PC-9 (cell line): ENCODE measurements around the gene ELK3. TPM values are rescaled to one million over a fixed set of nuclear protein-coding genes. Genes with fewer than 3 reads are reported as not detected.

Experiments
- BruUV-seq: library from RNA; stranded (reverse); fragments of 400-500 nt; replicated peaks from 2 replicates; lab custom pipeline; 2021; lab: Mats Ljungman, UMichigan
- CTCF ChIA-PET: fragments of 300-600 bp; sonication (Branson Sonifier 250); formaldehyde crosslinking; loops from one replicate; lab custom pipeline; 2022; ENCODE audit warnings: antibody characterized with exemption; lab: Charles Lee
- POLR2A ChIA-PET: fragments of 300-600 bp; sonication (Branson Sonifier 250); formaldehyde crosslinking; loops from one replicate; lab custom pipeline; 2022; ENCODE audit warnings: antibody characterized with exemption; ENCODE audit not compliant: unreplicated experiment; lab: Charles Lee
- DNase-seq, 2 experiments: peaks; one replicate each; pipeline versions ENCODE4 v3.0.0 to v3.0.0-alpha.2; 2015 to 2022; ENCODE audit warnings: mixed read lengths in 1 of 2
- H2AFZ ChIP-seq: fragments of 200-600 bp; sonication (generic); 2 replicates; pipeline ENCODE4 v1.8.1; 2017; ENCODE audit warnings: antibody characterized with exemption
- H3F3A ChIP-seq: fragments of 200-600 bp; sonication (generic); 2 replicates; pipeline ENCODE4 v1.8.1; 2017; ENCODE audit warnings: antibody characterized with exemption, mild to moderate bottlenecking, low read depth; ENCODE audit not compliant: insufficient read depth
- H3K27ac ChIP-seq: fragments of 200-600 bp; sonication (generic); 2 replicates; pipeline ENCODE4 v1.6.1; 2016; ENCODE audit warnings: mixed run types
- H3K27me3 ChIP-seq: fragments of 200-600 bp; sonication (generic); 2 replicates; pipeline ENCODE4 v1.6.1; 2016; ENCODE audit warnings: low read depth, mixed run types; ENCODE audit not compliant: insufficient read depth
- H3K36me3 ChIP-seq: fragments of 200-600 bp; sonication (generic); 2 replicates; pipeline ENCODE4 v1.6.1; 2016; ENCODE audit warnings: low read depth, mixed run types
- H3K4me1 ChIP-seq: fragments of 200-600 bp; sonication (generic); replicated peaks from 2 replicates; pipeline ENCODE4 v1.6.1; 2016; ENCODE audit warnings: mixed run types; ENCODE audit not compliant: insufficient read depth
- H3K4me2 ChIP-seq: fragments of 200-600 bp; sonication (generic); 2 replicates; pipeline ENCODE4 v1.6.1; 2017; ENCODE audit warnings: mixed run types
- H3K4me3 ChIP-seq: fragments of 200-600 bp; sonication (generic); 2 replicates; pipeline ENCODE4 v1.6.1; 2016; ENCODE audit warnings: mixed run types
- H3K79me2 ChIP-seq: fragments of 200-600 bp; sonication (generic); 2 replicates; pipeline ENCODE4 v1.6.1; 2017; ENCODE audit warnings: low read depth, mixed run types
- H3K9me2 ChIP-seq: fragments of 200-600 bp; sonication (generic); 2 replicates; pipeline ENCODE4 v1.8.1; 2017; ENCODE audit warnings: mild to moderate bottlenecking; ENCODE audit not compliant: insufficient read depth
- H3K9me3 ChIP-seq: fragments of 200-600 bp; sonication (generic); 2 replicates; pipeline ENCODE4 v1.8.1; 2016; ENCODE audit warnings: low read depth; ENCODE audit not compliant: insufficient read depth
- H4K20me1 ChIP-seq: fragments of 200-600 bp; sonication (generic); 2 replicates; pipeline ENCODE4 v1.8.1; 2017; ENCODE audit not compliant: insufficient read depth
- EZH2 ChIP-seq: fragments of 200-600 bp; sonication (generic); IDR thresholded peaks from 2 replicates; pipeline ENCODE4 v1.8.0; 2017; ENCODE audit warnings: antibody characterized with exemption, low read depth
- intact Hi-C: fragments of 100-400 bp; cut with micrococcal nuclease; formaldehyde crosslinking; loops from one replicate; pipeline ENCODE4 v1.10.0; 2022; ENCODE audit not compliant: unreplicated experiment
- total RNA-seq: library from RNA; stranded (reverse); gene quantifications from 2 replicates; pipeline ENCODE4 v1.2.3, GENCODE V29; 2021
- TF ChIP-seq, protein P1 (sequence below): fragments of 200-600 bp; sonication (generic); conservative IDR thresholded peaks from 2 replicates; pipeline ENCODE4 v1.6.1; 2017; ENCODE audit warnings: mixed run types, antibody characterized with exemption, mild to moderate bottlenecking, moderate library complexity

The ELK3 gene
- total RNA-seq, 1 experiment from 2014 or later, result 52.3 TPM

DNA sequence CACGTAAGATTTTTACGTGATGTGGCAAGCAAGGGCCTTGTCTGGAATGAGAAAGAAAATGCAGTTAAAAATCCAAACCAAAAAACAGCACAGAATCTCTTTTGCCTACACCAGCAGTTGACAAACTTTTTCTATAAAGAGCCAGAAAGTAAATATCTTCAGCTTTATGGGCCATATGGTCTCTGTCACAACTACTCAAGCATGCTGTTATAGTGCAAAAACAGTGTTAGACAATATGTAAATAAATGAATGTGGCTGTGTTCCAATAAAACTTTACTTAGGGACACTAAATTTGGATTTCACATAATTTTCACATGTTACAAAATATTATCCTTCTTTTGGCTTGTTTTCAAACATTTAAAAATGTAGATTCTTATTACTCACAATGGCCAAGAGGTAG lies 6.2 kb upstream of the ELK3 start:
- no peaks in the 10 kb centered on the region for H3K4me1 ChIP-seq
- no peak overlapping the region for H2AFZ ChIP-seq
- no peaks in the 10 kb centered on the region for H3K36me3 ChIP-seq
- CTCF ChIA-PET, result no interaction called here
- H3F3A ChIP-seq, result peaks cover 10% of the 10 kb centered on the region; the same call in 1 of the 2 replicates
- BruUV-seq, result no TSS peak
- no peak overlapping the region for H3K4me2 ChIP-seq
- intact Hi-C loops, result no loop called here
- POLR2A ChIA-PET, result no interaction called here
- no peaks in the 10 kb centered on the region for H4K20me1 ChIP-seq
- no peak overlapping the region for H3K4me3 ChIP-seq
- H3K27ac ChIP-seq, result no peak overlapping the region
- H3K27me3 ChIP-seq, result no peaks in the 10 kb centered on the region
- TF ChIP-seq EZH2, result no peak
- TF ChIP-seq, protein P1, sequence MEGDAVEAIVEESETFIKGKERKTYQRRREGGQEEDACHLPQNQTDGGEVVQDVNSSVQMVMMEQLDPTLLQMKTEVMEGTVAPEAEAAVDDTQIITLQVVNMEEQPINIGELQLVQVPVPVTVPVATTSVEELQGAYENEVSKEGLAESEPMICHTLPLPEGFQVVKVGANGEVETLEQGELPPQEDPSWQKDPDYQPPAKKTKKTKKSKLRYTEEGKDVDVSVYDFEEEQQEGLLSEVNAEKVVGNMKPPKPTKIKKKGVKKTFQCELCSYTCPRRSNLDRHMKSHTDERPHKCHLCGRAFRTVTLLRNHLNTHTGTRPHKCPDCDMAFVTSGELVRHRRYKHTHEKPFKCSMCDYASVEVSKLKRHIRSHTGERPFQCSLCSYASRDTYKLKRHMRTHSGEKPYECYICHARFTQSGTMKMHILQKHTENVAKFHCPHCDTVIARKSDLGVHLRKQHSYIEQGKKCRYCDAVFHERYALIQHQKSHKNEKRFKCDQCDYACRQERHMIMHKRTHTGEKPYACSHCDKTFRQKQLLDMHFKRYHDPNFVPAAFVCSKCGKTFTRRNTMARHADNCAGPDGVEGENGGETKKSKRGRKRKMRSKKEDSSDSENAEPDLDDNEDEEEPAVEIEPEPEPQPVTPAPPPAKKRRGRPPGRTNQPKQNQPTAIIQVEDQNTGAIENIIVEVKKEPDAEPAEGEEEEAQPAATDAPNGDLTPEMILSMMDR, result no peak
- H3K9me3 ChIP-seq, result no peaks in the 10 kb centered on the region
- H3K9me2 ChIP-seq, result no peaks in the 10 kb centered on the region
- DNase-seq, result no peak
- H3K79me2 ChIP-seq, result no peaks in the 10 kb centered on the region

DNA sequence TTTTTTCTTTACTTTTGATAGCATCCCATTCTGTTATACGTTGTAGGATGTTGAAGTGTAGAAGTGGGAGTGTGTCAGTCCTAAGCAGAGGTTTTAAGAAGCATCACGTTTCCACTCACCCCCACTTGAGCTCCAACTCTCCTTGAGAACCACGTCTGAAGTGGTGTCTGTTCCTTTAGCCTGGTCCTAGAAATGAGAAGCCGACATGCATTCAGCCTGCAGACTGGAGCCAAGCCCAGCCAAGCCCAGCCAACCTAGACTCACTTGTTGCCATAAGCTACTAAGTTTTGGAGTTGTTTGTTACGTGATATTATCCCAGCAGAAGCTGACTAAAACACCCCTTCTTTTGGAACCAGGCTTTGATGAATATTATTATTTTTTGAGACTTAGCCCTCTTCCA lies 4.4 kb upstream of the ELK3 start:
- Histone ChIP-seq H3K9me2 (no peaks in the 10 kb centered on the region), H3K36me3 (no peaks in the 10 kb centered on the region), H3K9me3 (no peaks in the 10 kb centered on the region), H3K79me2 (peaks cover 12% of the 10 kb centered on the region), H3K27ac (no peak overlapping the region), H4K20me1 (no peaks in the 10 kb centered on the region), H3K27me3 (no peaks in the 10 kb centered on the region), H3K4me3 (no peak overlapping the region), H3K4me2 (no peak overlapping the region), H2AFZ (no peak overlapping the region), H3F3A (peaks cover 20% of the 10 kb centered on the region; the same call in 1 of the 2 replicates), H3K4me1 (no peaks in the 10 kb centered on the region; the same call in 1 of the 2 replicates)
- intact Hi-C loops, result loop anchor here (10.0 kb wide), 1 partner anchor 385 kb away; no protein-coding TSS in a partner anchor
- DNase-seq, result no peak
- POLR2A ChIA-PET, result no interaction called here
- CTCF ChIA-PET, result no interaction called here
- BruUV-seq, result no TSS peak
- TF ChIP-seq EZH2, result no peak
- TF ChIP-seq, protein P1, result no peak

DNA sequence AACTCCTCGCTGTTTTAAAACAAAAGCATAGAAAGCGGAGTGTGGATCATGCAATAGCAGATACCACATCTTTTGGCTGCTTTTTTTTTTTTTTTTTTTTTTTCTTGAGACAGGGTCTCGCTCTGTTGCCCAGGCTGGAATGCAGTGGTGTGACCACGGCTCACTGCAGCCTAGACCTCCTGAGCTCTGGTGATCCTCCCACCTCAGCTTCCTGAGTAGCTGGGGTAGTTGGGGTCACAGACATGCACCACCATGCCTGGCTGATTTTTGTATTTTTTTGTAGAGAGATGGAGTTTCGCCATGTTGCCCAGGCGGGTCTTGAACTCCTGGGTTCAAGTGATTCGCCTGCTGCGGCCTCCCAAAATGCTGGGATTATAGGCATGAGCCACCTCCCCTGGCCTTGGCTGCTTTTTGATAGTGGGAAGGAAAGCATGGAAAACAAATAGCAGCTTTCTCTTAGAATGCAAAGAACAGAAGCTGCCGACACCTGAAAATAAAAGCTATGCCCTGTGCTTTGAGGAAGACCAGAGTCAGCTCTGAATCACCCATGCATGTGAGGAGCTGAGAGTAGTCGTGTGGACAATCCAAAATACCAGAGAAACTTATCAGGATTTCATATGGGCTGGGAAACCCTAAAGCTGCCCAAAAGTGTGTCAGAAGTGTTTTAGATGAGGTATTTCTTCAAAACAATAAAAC lies 3.6 kb upstream of the ELK3 start:
- Histone ChIP-seq H3K9me2 (no peaks in the 10 kb centered on the region), H3K4me3 (no peak overlapping the region), H3F3A (peaks cover 26% of the 10 kb centered on the region), H3K79me2 (peaks cover 19% of the 10 kb centered on the region), H4K20me1 (no peaks in the 10 kb centered on the region), H3K27ac (no peak overlapping the region), H3K4me2 (no peak overlapping the region), H3K9me3 (no peaks in the 10 kb centered on the region), H3K36me3 (no peaks in the 10 kb centered on the region), H3K27me3 (no peaks in the 10 kb centered on the region), H2AFZ (no peak overlapping the region), H3K4me1 (no peaks in the 10 kb centered on the region; the same call in 1 of the 2 replicates)
- intact Hi-C loops, result loop anchor here (10.0 kb wide), 1 partner anchor 386 kb away; no protein-coding TSS in a partner anchor
- DNase-seq, result no peak
- ChIA-PET POLR2A (no interaction called here), CTCF (no interaction called here)
- no TSS peak for BruUV-seq
- no peak for TF ChIP-seq EZH2
- TF ChIP-seq, protein P1, result no peak
